GM18951 (cell line): ENCODE measurements around the gene NRSN2.

Experiments
- POLR2A ChIP-seq: IDR thresholded peaks from 4 replicates; pipeline ENCODE4 v1.6.1; 2011; ENCODE audit warnings: mild to moderate bottlenecking; ENCODE audit not compliant: insufficient read length, insufficient read depth; ENCODE audit errors: extremely low read depth
- in situ Hi-C: fragments of 300-500 bp; cut with MboI; formaldehyde crosslinking; loops from one replicate; pipeline ENCODE4 v1.12.0; 2022; ENCODE audit warnings: low sequenced_read_pairs, mixed read lengths, inconsistent platforms; ENCODE audit not compliant: unreplicated experiment

NRSN2 gene

DNA sequence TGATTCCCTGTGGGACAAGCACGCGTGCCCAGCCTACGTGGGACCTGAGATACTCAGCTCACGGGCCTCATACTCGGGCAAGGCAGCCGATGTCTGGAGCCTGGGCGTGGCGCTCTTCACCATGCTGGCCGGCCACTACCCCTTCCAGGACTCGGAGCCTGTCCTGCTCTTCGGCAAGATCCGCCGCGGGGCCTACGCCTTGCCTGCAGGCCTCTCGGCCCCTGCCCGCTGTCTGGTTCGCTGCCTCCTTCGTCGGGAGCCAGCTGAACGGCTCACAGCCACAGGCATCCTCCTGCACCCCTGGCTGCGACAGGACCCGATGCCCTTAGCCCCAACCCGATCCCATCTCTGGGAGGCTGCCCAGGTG is 49.3 kb downstream of the NRSN2 start:
- TF ChIP-seq POLR2A, result no peak
- in situ Hi-C loops, result no loop called here

- TF ChIP-seq POLR2A, result no peak
- in situ Hi-C loops, result no loop called here
Observed at GRCh38 chr20:396619-397431, 49.9 kb downstream of the NRSN2 start.

GRCh38 chr20:397432-398237 is 50.7 kb downstream of the NRSN2 start:
- TF ChIP-seq POLR2A, result no peak
- in situ Hi-C loops, result no loop called here

GRCh38 chr20:399182-399707 is 52.3 kb downstream of the NRSN2 start:
- TF ChIP-seq POLR2A, result no peak
- in situ Hi-C loops, result no loop called here

DNA sequence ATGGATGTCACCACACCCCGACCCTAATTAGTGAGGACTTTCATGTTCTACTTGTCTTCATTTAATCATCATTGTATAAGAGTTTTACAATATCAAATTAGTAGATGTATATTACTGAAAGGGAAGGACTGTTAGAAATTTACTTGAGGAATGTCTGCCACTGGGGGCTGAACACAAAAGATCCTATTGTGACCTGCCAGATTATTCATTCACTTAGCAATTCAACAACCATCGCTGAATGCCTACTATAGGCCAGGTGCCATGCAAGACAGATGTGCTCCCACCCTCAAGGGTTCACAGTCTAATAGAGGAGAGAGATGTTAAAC is 53.2 kb downstream of the NRSN2 start:
- no peak for TF ChIP-seq POLR2A
- in situ Hi-C loops, result no loop called here

DNA sequence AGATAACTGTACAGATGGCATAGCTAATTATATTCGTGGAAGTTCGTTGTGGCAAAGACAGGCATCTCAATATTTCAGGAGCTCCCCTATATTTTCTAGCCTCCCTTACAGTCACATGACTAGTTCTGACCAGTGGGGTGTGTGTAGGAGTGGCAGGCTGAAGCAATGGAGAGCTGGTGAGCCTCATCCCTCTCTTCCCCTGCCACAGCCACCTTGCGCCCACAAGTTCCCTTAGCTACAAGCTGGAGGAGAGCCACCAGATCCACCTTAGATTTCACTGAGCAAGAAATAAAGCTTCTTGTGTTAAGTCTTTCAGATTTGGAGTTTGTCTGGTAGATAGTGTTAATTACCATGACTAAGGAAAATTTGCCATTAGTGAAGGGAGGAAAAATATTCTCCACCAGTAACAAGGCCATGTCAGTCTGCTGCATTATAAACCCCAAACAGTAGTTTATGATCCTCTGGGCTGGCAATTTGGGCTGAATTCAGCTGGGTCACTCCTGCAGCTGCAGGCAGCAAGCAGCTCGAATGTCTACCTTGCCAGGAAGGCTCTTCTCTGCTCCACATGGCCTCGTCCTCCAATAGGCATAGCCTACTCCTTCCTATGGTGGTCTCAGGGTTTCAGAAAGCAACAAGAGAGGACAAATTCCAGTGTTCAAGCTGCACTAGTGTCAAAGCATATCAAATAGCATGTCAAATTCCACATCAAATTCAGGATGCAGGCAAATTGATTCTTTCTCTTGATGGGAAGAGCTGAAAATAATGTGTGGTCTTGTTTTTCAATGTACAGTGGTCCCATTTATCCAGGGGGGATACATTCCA is 53.8 kb downstream of the NRSN2 start:
- TF ChIP-seq POLR2A, result no peak
- in situ Hi-C loops, result no loop called here

GRCh38 chr20:401682-402495 is 55.0 kb downstream of the NRSN2 start:
- in situ Hi-C loops, result no loop called here
- TF ChIP-seq POLR2A, result no peak

GRCh38 chr20:402496-402885 is 55.6 kb downstream of the NRSN2 start:
- in situ Hi-C loops, result no loop called here
- TF ChIP-seq POLR2A, result no peak

DNA sequence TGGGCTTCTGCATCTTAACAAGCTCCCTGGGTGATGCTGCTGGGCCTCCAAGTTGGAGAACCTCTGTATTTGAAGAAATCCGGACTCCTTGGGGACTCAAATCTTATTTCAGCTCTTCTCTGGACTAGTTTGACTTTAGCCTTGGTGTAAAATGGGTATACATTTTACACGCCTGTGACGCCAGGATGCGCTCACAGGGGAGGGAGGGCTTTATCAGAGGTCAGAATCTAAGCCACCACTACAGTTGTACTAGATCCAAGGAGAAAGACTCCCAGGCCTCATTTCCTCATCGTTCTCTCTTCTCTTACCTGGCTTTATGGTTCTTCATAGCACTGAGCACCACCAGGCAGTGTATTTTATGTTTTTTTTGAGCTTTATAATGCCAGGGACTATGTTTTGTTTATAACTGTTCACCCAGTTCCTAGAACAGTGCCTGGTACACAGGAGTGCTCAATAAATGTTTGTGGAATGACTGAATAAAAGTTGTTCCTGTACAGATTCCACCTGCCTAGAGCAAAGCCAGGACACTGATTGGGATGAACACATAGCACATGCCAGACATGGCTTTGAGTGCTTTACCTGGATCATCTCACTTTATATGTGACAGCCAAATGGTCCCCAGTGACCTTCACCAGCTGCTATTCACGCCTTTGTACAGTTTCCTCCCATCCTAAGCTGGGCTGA is 56.1 kb downstream of the NRSN2 start:
- no peak for TF ChIP-seq POLR2A
- in situ Hi-C loops, result no loop called here

GRCh38 chr20:403582-403957 is 56.7 kb downstream of the NRSN2 start:
- no peak for TF ChIP-seq POLR2A
- in situ Hi-C loops, result no loop called here

DNA sequence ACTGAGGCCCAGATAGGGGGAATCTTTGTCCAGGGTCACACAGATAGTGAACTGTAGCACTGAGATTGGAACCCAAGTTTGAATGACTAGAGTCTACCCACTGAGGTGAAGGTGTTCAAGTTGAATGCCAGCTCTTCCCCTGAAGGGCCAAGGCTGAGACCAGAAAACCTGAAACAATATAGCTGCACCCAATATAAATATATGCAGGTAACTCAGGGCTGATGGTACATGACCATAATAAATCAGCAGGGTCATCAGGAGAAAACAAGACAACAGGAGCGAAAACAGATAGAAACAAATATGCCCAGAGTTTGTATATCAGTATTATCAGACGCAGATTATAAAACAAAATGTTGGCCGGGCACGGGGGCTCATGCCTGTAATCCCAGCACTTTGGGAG is 57.2 kb downstream of the NRSN2 start:
- no peak for TF ChIP-seq POLR2A
- in situ Hi-C loops, result no loop called here
